DMS114 treated with DMSO at 0.1 percent for 48 hours (cell line): ENCODE data around the gene SAP30.
A peak's percentile ranks its signal among the peaks of the same experiment; 100 is the strongest.

Experiments used
- DNase-seq: peaks from one replicate; lab custom pipeline; 2025; ENCODE audit not compliant: unreplicated experiment; lab: John Stamatoyannopoulos, UW

SAP30 gene, protein sequence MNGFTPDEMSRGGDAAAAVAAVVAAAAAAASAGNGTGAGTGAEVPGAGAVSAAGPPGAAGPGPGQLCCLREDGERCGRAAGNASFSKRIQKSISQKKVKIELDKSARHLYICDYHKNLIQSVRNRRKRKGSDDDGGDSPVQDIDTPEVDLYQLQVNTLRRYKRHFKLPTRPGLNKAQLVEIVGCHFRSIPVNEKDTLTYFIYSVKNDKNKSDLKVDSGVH

DNA sequence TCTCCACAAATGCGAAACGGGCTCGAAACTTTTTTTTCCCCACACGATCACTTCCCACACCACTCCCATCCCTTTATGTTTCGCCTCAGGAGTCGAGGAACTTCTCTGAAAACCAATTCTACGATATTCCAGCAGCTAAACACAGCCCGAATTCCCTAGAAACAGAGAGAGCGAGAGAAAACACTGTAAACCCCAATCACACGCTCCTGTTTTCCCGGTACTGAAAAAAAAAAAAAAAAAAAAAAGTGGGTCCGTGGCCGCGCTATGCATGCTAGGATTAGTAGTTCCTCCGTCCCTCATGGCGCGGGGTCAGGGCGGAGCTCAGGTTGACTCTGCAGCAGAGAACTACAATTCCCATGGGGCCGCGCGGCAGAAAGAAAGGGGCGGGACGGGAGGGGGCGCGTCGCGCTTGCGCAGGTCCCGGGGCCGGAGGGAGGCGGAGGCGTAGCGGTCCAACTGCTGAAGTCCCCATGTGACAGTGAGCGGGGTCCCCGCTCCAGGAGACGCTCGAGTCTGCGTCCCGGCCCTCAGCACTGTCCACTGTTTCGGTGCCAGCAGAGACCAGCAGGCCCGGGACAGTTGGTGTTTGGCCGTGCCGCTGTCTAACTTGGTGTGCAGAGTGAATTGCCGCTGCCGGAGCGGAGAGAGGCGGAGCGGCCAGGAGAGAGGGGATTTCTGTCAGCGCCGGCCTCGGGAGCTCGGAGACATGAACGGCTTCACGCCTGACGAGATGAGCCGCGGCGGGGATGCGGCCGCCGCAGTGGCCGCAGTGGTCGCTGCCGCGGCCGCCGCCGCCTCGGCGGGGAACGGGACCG is at the start of gene SAP30:
Gene SAP30 (plus strand): TSS at position 478 of the 815 bp plus-strand sequence. CDS start 229 bp downstream, at position 707.
- DNase-seq = peak; percentile 93

DNA sequence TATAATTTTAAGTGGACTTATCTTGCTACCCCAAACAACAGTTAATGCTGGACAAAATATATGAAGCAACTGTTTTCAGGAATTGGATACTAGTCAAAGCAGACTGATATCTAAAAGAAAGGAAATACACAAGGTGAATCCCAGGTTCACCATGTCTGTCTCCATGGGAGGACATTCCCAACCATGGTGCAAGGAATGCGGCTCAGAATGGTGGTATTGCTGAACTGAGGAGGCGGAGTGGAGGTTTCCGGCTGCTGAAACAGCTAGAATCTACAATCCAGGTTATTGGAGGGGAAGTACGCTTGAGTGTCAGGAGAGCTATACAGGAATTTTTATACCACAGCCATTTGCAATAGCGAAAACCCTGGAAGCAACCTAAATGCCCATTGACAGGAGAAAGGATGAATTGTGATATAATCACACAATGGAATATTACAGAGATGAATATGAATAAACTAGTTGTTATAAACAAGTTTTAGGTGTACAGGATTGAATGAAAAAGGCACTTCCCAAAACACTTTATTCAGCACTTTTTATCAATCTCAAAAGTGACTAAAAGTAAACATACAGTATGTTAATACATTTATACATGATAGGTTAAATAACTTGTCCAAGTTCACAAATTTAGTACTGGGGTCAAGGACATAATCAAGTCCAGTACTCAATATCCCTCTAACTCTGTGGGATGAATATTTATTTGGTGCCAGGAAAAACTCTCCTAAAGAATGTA is 45.6 kb upstream of the SAP30 start:
- no peak for DNase-seq

DNA sequence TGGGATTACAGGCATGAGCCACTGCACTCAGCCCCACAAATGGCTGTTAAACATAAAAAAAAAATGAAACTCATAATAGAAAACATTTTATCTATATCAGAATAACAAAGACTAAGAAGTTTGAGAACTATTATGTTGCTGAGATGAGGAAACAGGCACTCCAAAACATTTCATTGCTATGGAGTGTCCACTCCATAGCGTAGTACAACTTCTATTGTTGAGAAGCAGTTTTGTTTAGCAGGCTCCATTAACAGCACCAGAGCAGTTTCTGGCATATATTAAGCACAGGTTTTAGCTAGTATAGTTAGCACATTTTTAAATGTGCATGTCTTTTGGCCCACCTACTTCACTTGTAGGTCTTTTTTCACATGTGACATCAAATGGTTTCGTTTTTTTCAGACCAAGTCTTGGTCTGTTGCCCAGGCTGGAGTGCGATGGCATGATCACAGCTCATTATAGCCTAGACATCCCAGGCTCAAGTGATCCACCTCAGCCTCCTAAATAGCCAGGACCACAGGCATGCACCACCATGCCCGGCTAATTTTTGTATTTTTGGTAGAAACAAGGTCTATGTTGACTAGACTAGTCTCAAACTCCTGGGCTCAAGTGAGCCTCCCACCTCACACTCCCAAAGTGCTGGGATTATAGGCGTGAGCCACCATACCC is 42.4 kb upstream of the SAP30 start:
- no peak for DNase-seq

DNA sequence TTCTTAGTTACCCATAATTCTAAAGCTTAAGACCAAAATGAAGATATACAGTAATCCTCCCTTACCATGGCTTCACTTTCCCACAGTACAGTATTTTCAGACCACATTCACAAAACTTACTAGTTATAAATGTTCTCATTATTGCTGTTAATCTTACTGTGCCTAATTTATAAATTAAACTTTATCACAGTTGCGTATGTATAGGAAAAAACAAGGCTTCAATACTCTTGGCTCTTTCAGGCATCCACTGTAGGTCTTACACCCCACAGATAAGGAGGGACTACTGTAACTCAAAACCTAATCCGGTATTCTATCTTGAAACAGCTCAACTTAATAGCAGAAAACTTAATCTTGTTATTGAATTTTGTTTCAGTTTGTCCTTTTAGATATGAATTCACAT is 40.2 kb upstream of the SAP30 start:
- no peak for DNase-seq

DNA sequence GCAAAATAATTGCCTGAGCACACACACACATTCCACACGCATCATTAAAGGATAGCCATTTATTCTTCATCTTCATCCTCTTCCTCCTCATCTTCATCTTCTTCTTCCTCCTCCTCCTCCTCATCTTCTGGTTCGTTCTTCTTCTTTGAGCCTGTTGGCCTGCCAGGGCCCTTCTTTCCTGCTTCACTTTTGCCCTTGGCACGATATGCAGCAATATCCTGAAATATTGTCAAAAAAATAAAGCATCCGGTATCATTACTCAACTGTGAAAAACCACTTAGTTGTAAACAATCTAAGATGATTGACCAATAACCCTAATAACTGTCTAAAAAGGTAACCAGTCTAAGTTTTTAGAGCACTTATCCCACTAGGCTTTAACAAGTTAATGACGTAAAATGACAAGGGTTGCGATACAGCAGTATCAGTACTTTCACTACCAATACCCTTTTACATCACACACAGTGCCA is 38.7 kb upstream of the SAP30 start:
- DNase-seq = no peak

DNA sequence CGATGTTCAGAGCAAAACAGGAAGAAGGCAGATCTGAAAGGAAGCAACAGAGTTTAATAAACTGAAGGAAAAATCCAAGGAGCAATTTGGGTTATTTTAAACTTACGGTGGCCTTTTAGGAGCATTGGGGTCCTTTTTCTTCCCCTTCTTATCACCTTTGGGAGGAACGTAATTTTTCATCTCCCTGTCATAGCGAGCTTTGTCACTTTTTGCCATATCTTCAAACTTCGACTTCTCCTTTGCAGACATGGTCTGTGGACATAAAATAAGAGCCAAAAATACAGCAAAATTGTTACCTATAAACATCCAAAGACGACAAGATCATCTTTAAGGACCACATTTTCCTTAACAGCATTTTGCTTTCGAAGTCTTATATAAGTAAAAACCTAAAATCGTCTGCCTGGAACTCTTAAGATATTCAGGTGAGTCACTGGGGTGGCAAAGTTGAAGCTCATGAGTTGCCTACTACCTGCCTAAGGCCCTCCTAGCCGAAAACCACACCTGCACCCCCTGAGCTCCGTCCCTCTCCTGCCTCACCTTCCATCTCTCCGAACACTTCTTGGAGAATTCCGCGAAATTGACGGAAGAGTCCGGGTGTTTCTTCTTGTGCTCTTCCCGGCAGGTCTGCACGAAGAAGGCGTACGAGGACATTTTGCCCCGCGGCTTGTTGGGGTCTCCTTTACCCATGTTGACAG is 37.6 kb upstream of the SAP30 start:
- DNase-seq = no peak

DNA sequence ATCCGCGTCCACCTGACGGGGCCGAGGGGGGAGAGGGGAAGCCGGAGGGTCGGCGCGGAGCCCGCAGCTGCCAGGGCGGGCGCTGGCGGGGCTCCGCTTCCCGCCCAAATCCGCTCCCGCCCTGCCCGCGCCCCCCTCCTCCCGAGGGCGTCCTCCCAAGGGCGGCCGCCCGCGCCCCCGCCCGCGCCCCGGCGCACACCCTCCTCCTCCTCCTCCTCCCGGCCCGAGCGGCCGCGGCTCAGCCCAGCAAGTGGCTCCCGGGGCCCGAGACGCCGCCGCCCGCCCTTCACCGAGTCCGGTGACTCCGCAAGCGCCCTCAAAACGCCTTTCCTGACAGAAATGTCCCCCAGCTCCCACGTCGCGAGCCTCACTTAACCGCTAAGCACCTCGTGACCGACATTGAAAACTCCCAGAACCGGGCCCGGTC is 37.1 kb upstream of the SAP30 start:
- no peak for DNase-seq

DNA sequence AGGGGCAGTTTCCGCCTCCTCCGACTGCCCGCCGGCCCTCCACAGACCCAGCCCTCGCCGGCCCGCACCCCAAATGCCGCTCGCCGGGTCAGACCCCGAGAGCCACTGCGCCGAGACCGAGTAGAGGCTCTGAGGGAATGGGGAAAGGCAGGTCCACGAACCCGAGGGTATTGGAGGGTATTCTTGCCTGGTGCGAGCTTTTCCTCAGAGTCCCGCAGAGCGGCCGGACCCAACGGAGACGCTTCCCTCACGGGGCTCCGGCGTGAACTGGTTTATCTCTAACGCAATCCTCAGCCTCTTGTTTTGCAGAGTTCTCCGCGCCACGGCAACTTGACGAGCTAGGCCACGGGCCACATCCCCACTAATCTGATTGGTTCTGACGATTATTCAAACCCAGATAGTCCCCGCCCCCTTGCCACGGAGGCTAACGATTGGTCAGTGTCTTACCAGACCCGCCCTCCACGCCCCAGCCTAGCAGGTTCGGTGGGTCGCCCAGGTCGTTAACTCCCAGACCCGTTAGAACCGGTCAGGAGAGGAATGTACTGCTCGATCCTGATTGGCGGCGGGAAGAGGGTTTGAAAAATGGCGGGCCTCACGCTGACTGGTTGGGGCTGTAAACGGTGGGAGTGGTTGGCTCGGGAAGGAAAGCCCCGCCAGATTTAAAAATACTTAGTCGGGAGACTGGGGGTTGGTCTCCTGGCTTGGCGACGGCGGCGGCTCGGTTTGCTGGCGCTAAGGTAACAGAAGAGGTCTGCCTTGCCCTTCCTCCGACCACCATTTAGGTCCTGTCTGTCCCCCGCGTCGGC is 36.5 kb upstream of the SAP30 start, which contains the start of gene HMGB2:
Gene HMGB2 (minus strand): TSS at position 274 of the 806 bp plus-strand sequence. CDS start 709 bp downstream, outside the sequence.
- DNase-seq = peak; percentile 96

DNA sequence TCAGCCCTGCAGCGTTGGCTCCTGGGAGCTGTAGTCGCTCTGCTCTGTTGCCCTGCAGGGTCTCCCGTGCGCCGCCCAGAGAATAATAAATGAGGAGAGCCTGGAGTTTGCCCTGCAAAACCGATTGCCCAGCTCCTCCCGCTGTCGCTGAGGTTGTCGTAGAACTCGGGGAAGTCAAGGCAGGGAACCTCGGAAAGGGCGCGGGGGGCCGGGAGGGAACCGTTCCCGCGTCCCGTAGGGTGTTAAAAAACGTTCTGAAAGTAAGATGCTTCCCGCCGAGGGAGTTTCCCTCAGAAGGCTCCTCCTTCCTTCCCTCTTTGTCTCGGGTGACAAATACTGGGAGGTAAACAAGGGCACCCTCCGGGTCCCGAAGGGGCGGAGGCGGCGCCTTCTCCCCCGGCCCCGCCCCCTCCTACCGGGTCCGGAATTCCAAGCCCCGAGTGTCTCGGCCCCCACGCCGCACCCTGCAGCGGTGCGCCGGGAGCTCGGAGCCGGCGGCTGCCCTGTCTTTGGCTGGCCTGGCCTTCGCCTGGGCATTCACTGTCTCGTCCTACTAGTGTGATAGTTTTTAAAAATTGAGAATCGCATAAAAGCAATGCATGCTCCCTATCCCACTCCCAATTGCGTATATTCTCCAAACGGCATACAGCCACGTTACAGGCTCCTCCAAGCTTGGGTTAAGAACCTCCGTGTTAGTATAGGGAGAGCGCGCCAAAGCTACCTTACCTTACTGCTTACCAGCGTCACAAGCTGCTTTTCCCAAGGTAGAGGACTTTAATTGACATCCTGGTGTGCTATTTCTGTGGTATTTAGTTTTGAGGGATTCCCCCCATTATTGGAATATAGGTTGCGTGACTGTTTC is 35.6 kb upstream of the SAP30 start:
- peak; percentile 73 for DNase-seq

DNA sequence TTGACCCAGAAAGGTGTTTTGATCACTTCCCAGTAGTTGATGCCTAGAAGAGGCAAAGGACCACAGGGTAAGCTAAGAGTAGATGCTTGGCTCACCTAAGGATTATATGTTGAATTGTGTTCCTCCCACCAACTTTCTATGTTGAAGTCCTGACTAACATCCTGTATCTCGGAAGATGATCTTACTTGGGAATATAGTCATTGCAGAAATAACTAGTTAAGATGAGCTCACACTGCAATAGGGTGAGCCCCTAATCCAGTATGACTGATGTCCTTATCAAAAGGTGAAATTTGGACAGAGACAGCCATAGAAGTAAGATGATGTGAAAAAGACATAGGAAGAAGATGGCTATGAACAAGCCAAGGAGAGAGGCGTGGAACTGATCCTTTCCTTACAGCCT is 33.3 kb upstream of the SAP30 start:
- DNase-seq = no peak

DNA sequence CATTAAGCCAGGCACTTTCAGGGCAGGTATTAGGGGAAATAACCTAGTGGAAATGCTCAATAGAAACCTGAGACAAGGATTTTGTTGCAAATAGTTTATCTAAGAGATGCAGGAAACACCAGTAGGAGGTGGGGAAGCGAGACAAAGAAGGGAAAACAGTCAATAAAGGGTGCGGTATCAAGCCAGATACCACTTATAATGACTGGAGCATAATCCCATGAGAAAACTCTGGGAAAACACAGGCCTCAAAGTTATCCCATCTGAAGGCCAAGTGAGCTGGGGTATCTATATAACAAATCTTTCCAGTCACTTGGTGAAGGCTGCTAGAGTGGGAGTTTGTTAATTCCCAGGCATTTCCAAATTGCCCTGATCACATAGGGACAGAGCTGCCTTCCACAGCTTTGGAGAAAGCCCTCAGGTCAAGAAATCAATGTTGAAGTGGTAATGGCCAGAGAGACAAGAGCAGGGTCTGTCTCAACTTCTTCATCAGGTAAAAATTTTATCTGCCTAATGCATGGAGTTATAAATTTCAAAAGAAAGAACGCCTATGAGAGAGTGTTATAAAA is 26.8 kb upstream of the SAP30 start:
- no peak for DNase-seq

DNA sequence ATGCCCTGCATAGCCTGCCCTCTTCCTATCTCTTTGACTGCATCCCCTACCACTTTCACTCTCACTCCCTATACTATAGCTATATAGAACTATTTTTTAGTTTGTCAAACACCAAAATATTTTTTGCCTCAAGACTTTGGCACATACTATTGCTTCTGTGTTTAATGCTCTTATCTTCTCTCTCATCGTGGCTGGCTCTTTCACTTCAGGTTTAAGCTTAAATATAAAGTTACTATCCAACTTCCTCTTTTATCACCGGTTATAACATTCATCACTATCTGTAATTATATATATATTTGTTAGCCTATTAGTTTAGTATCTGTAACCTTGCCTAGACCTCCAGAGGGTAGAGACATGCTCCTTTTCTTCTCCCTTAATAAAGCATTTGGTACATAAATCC is 25.1 kb upstream of the SAP30 start:
- no peak for DNase-seq

DNA sequence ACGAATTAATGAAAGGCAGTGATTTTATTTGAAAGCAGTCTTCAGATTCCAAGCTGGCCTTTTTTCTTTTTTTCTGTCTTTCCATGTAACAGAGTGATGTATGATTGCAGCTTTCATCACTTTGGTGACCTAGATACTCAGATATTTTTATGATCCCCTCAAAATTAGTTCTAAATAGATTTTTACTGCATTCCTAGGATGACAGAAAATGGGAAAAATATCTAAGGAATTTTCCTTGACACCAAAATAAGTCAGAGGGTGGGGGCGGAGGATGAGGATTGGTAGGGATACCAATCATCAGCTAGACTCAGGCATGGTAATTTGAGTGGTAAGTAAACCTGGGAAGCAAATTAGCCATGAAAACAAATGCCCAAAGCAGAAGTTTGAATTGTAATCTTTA is 24.7 kb upstream of the SAP30 start:
- no peak for DNase-seq

DNA sequence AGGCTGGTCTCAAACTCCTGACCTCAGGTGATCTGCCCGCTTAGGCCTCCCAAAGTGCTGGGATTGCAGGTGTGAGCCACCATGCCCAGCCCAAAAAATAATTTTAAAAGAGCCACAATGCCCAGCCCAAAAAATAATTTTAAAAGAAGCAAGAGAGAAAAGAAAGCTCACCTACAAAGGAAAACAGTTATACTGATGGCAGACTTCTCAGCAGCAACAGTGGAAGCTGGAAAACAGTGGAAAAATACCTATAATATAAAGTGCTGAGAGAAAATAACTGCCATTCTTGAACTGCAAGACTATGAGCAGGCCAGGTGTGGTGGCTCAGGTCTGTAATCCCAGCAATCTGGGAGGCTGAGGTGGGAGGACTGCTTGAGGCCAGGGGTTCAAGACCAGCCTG is 23.3 kb upstream of the SAP30 start:
- no peak for DNase-seq

DNA sequence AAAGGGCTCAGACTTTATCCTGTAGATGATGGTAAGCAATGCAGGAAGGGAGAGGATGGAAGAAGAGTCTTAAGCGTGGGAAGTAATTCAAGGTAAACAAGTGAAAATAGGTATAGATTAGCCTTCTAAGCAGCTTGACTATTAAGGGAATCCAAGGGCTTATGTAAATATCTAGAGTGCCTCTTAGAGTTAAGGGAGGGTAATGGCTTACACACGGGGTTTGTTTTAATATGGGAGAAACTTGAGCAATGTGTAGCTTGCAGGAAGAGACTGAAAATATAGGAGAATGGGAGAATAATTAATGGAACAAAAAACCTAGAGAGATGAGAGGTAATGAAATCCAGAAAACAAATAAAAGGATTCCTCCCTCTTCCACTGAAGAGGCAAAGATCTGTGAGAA is 12.8 kb upstream of the SAP30 start:
- no peak for DNase-seq

DNA sequence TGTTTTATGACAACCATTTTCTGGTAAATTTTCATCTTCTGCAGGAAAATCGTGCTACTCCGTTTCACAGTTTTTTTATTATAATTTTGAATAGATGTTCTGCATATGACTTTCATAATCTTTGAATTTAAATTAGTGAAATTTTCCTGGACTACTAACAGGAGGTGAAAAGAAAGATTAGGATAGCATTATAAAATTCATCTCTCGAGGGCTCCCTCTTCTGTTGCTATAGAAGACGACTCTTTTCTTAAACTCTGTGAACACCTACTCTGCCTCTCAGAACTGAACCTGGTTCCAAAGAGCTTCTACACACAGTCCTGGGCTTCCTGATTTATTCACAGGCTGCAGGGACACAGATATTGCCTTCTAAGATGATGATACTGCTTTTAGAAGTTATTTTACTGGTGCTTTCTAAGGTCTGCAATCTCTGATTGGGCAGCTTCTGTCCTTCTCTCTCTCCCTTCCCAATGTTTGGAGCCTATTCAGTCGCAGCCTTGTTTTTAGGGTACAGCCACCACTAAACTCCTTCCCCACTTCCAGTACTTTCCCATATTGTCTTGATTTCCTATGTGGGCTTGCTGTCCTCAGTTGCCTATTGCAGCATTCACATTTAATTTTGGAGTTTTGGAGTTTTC is 10.1 kb upstream of the SAP30 start:
- DNase-seq = no peak

DNA sequence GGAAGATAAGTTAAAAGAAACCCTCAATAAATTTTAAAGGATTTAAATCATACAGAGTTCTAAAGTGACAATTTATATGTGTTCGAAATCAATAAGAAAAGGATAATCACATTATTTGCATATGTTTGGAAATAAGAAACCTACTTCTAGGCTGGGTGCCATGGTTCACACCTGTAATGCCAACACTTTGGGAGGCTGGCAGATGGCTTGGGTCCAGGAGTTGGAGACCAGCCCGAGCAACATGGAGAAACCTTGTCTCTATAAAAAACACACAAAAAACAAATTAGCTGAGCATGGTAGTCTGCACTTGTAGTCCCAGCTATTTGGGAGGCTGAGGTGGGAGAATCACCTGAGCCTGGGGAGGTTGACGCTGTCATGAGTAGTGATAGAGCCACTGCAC is 8.1 kb upstream of the SAP30 start:
- no peak for DNase-seq
